ENCODE measurements around the gene ZDHHC20.

GRCh38 chr13:21361123-21361522 is 98.0 kb downstream of the ZDHHC20 start:
- TF ChIP-seq CTCF (IDR thresholded peaks at IDR 0.05) (no peak), EZH2 (IDR thresholded peaks at IDR 0.05) (no peak), EZH2phosphoT487 (IDR thresholded peaks at IDR 0.05) (no peak)

Measured in neural progenitor cell (in vitro differentiated cells).